Measurements from ENCODE around the gene LCMT1.
"Not testable (repeated sequence)": the region's sequence is repeated elsewhere in the genome, so short reads cannot be mapped to it uniquely, and the experiment has no call there.

Gene LCMT1

GRCh38 chr16:25111403-25112166 is at the start of gene LCMT1:
TSS of gene LCMT1 (plus strand) at chr16:25111742. CDS start at chr16:25111884, 142 bp downstream.
- peak; percentile 86 for DNase-seq

GRCh38 chr16:25063102-25063501 is 48.4 kb upstream of the LCMT1 start:
- DNase-seq = no peak

DNA sequence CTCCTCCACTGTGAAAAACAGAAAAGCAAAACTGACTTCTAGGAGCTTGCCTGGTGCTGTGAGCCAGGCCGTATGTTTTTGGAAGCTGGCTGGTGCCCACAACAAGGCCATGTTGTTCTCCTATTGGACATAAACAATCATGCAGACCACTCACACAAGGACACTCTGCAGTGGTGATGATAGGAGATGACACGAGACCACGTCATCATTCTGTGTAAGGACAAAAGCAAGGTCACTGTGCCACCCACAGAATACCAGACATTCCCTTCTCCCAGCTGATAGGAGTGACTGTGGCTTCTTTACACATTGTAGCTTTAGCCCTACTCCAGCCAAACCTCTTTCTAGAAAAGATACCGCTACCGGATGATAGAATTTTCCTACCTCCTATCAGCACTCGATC is 47.7 kb upstream of the LCMT1 start:
- no peak for DNase-seq

- not testable (repeated sequence) for DNase-seq
Measured at GRCh38 chr16:25064281-25064680, 47.3 kb upstream of the LCMT1 start.

DNA sequence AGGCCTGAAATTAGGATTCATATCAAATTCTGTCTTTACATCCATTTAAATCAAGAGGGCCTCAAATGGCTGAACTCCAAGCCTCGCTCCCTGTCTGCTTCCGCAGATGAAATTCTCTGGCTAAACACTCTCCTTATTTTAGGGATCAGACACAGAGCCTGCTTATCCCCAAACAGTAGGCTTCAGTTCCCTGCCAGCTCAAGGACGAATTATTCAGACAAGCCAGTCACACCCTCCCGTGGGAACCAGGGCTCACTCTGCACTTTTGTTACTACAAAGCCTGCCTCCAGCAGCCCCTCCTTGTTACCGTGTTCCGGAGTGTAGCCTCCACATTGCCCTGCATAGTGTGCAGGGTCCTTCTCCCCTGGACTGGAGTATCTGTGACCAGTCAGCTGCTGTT is 46.6 kb upstream of the LCMT1 start:
- no peak for DNase-seq

DNA sequence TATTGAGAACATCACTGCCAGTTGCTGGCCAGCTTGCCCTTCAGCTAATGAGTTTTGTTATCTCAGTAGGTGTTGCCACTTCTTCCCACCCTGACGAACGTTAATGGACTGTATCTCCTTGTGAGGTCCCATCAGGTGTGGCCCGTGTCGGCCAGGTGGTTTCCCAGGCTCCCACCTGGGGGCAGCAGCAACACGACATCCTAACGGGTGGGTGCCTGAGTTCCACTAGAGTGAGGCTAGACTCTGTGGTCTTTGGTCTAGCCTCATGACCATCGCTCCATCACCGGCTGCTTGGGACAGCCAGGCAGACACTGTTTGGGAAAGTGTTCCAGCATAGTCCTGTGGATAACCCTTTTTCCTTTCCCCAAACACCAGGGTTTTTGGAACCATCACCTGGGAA is 45.6 kb upstream of the LCMT1 start:
- DNase-seq = no peak

- no peak for DNase-seq
Measured at GRCh38 chr16:25066426-25066746, 45.2 kb upstream of the LCMT1 start.

- DNase-seq = peak; percentile 79
Measured at GRCh38 chr16:25066747-25067631, 44.6 kb upstream of the LCMT1 start.

DNA sequence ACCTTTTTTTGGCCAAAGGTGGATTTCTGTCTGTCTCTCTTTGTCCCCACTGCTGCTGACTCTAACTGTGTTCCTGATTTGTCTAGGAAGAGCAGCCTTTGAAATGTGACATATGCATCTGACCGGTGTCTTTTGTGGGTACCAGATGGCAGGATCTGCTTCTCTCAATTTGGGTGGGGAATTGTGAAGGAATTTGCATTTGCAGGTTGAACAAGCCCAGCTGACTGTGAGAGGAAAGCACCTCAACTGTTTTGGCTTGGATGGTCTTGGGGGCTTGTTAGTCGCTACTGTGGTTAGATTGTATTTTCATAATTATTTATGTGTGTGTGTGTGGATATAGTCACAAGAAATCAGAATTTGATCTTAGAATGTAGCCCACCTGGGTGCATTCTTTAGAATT is 37.7 kb upstream of the LCMT1 start:
- DNase-seq = no peak

- no peak for DNase-seq
Measured at GRCh38 chr16:25078386-25078978, 33.1 kb upstream of the LCMT1 start.

DNA sequence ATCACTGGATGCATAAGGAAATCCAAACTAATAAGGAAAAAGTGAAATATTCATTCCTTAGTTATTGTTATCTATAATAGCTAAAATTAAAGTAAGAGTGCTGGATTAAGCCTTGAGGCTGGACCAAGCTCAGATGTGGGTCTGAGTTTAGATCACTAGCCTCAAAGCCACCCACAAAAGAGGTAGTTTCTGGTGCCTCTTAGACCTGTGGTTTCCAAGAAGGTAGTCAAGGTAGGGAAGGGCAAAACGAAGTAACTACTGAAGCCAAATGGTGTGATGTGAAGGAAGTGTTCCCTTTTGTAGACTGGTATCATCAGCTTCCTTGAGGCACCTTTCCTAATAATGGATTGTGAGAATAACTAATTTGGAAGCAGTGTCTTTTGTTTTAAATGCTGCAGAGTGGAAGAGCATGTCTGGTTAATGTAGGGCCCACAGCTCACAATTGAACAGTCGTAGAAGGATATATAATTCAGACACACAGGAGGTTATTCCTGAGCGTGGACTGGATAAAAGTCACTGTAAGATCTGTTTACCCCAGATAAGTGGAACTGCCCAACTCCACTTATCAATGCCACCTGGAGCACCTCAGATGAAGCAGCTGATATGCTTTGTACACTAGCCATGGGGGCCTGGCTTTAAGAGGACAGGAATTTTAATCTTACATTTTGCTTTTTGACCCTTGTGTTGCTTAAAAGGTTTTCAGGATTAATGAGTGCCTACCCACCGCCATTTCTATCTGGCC is 31.7 kb upstream of the LCMT1 start:
- no peak for DNase-seq

DNA sequence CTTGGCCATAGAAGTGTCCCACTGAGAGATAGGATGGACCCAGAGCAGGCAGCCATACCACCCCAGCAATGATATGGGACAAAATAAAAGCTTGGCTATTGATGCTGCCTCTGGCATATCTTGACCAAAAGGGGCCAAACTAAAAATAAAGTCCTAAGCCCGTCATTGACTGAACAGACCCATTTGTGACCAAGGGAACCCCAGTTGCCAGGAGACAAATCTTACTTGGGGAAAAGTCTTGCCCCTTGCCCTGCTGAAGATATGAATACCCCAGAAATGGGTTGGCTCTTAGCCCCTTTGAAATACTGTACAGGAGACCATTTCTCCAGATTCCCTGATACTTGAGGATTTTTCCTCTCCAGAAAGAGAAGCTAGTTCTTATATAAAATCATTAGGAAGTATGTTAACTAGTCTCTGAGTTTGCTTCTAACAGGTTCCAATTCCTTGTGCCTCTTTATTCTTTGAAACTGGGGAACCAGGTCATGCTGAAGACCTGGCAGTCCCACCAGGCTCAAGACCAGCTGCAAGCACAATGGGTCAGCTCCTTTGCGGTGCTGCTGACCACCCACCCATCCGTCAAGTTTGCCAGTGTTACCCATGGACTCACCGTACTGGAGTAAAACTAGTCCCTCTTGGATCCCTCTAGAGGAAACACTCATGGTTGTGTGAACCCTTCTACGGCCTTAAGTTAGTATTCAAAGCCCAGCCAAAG is 31.0 kb upstream of the LCMT1 start:
- no peak for DNase-seq

GRCh38 chr16:25081702-25082101 is 29.8 kb upstream of the LCMT1 start:
- no peak for DNase-seq

DNA sequence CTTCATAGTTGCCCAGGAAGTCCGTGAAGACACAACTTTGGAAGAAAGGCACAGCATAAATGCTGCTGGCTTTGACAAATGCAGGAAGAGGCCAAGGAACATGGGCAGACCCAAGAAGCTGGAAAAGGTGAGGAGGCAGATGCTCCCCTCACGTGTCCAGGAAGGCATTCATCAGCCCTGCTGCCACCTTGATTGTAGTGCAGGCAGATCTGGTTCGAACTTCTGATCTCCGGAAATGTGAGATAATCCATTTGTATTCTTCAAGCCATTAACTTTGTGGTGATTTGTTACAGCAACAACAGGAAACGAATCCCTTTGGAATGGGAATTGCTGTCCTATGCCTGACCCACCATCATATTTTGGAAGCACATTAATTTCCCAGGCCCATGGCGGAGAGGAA is 28.5 kb upstream of the LCMT1 start:
- no peak for DNase-seq

GRCh38 chr16:25083701-25084100 is 27.8 kb upstream of the LCMT1 start:
- no peak for DNase-seq

GRCh38 chr16:25084797-25085196 is 26.7 kb upstream of the LCMT1 start:
- no peak for DNase-seq

DNA sequence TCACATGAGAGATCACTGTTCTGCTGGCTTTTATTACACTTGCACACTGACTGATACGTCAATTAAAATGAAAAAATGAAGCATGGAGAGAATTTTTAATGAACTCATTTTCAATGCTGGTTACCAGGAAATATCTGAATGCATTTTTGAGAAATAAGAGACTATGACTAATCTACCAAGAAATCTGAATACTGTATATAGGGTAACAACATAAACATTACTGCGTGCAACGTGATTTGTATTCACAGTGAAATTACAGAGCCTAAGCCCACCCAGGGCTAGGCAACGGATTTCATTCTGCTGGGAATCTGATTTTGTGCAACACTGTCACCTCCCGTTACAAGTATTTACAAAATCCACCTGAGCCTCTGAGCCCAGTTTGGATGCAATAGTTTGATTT is 23.8 kb upstream of the LCMT1 start:
- DNase-seq = no peak

DNA sequence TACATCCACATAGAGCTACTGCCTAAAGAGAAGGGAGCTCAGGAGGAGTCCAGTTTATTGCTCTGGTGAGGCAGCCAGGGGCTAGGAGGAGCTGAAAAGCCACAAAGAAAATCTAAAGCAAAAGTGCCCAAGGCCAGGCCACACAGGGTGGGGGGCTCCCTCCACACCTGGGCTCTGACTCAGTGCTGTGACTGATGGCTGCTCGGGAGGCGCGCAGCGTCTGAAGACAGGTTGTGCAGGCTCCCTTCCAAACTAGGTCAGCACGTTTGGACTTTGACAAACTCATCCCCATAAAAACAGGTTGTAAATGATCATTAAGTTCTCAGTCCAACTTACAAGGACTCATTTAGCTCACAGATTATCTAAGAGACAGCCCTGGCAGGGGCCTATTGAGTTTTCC is 22.2 kb upstream of the LCMT1 start:
- DNase-seq = no peak

DNA sequence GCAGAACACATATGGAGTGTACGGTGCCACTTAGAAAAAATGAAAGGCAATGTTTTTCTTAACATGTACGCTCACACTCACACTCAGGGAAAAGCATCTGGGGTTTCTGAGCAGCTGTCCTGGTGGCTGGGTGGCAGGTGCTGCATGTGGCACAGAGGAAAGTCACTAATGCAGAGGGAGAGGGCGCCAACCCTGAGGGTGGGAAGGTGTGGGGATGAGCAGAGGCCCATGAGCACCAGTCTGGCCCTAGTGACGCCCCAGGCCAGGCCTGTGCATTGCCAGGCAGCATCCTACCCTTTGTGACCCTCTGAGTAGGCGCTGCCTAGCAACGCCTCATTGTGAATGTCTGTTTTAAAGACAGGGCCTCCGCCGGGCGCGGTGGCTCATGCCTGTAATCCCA is 19.1 kb upstream of the LCMT1 start:
- no peak for DNase-seq

GRCh38 chr16:25093208-25094061 is 18.1 kb upstream of the LCMT1 start:
- DNase-seq = no peak

GRCh38 chr16:25094596-25094995 is 16.9 kb upstream of the LCMT1 start:
- DNase-seq = no peak

DNA sequence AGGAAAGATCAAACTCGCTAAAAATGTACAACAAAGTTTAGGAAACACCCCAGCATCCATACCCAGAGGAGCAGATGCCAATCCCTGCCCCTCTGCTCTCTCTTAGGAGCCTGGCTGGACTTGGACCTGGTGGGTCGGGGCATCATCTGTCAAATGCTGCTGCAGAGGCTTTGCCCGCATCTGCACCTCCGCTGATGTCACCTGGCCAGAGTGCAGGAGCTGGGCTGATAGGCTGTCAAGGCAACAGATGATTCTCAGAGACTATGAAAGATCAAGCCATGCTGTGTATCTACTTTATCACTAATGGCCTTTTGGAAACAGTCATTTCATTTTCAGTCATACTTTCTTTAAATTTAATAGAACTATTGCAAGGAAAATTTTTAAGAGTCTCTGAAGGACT is 15.9 kb upstream of the LCMT1 start:
- no peak for DNase-seq
